ENCODE data around the gene LETMD1.

The LETMD1 gene

GRCh38 chr12:51090705-51091229 is 42.6 kb downstream of the LETMD1 start:
- POLR2A ChIA-PET: no interaction called here
- WGBS (ENCODE audit: insufficient coverage): 96% methylated on average over 6 of the region's 10 CpGs
- peaks cover 0 to 7% (median 2%) of the 10 kb centered on the region in 4 experiments for H3K4me1 ChIP-seq (ENCODE audit: control extremely low read depth in 1 of 4, control insufficient read depth in 4 of 4, insufficient read depth in 4 of 4, low read length in 3 of 4)
- no peaks in the 10 kb centered on the region for H3K27me3 ChIP-seq (replicated peaks in 2 of 5; ENCODE audit: control insufficient read depth in 4 of 5, insufficient read depth in 5 of 5, low read length in 4 of 5)
- H3K27ac ChIP-seq (ENCODE audit: insufficient read depth in 1 of 2, low read depth in 1 of 2, low read length in 2 of 2, poor library complexity in 1 of 2, severe bottlenecking in 2 of 2): no peak overlapping the region
- no peak overlapping the region for H3K4me3 ChIP-seq (ENCODE audit: control insufficient read depth in 1 of 7, extremely low read depth in 1 of 7, insufficient read depth in 4 of 7, low read depth in 2 of 7, low read length in 6 of 7)
- CTCF ChIA-PET: no interaction called here
- no peaks in the 10 kb centered on the region for H3K9me3 ChIP-seq (ENCODE audit: control extremely low read depth in 1 of 5, control insufficient read depth in 4 of 5, insufficient read depth in 2 of 5, low read depth in 1 of 5, low read length in 4 of 5)
- peaks cover 8 to 28% (median 17%) of the 10 kb centered on the region in 4 experiments for H3K36me3 ChIP-seq (ENCODE audit: control insufficient read depth in 4 of 4, insufficient read depth in 4 of 4, low read length in 3 of 4)
- DNase-seq: no peak

GRCh38 chr12:51098611-51099010 is 50.5 kb downstream of the LETMD1 start:
- CTCF ChIA-PET: no interaction called here

DNA sequence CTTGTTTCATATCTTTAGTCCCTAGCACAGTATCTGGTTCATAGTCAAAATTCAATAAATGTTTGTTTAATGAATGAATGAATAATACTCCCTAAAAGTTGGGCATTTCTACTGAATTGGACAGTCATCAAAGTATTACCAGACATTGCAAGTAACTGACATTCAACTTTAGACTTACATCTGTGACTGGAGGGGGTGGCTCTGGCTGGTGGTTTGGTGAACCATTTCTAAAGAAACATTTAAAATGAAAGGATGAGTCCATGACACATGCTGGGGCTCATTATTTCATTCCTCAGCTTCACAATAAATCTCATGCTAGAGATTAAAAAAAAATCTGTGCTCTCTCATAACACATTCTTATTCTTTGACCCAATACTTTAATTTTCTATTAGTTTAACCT is 55.9 kb downstream of the LETMD1 start:
- no peaks in the 10 kb centered on the region for H3K27me3 ChIP-seq (replicated peaks in 2 of 5; ENCODE audit: control insufficient read depth in 4 of 5, insufficient read depth in 5 of 5, low read length in 4 of 5)
- H3K36me3 ChIP-seq (ENCODE audit: control insufficient read depth in 4 of 4, insufficient read depth in 4 of 4, low read length in 3 of 4): peaks cover 17 to 77% (median 52%) of the 10 kb centered on the region in 4 experiments
- no peak overlapping the region for H3K4me3 ChIP-seq (ENCODE audit: control insufficient read depth in 1 of 7, extremely low read depth in 1 of 7, insufficient read depth in 4 of 7, low read depth in 2 of 7, low read length in 6 of 7)
- CTCF ChIA-PET: no interaction called here
- POLR2A ChIA-PET: no interaction called here
- H3K27ac ChIP-seq (ENCODE audit: insufficient read depth in 1 of 2, low read depth in 1 of 2, low read length in 2 of 2, poor library complexity in 1 of 2, severe bottlenecking in 2 of 2): no peak overlapping the region
- DNase-seq: no peak
- peaks cover 0 to 3% (median 0%) of the 10 kb centered on the region in 4 experiments for H3K4me1 ChIP-seq (ENCODE audit: control extremely low read depth in 1 of 4, control insufficient read depth in 4 of 4, insufficient read depth in 4 of 4, low read length in 3 of 4)
- no peaks in the 10 kb centered on the region for H3K9me3 ChIP-seq (ENCODE audit: control extremely low read depth in 1 of 5, control insufficient read depth in 4 of 5, insufficient read depth in 2 of 5, low read depth in 1 of 5, low read length in 4 of 5)

More at GRCh38 chr12:51098611-51099010, 50.5 kb downstream of the LETMD1 start:
- no peaks in the 10 kb centered on the region for H3K27me3 ChIP-seq (replicated peaks in 2 of 5; ENCODE audit: control insufficient read depth in 4 of 5, insufficient read depth in 5 of 5, low read length in 4 of 5)
- H3K27ac ChIP-seq (ENCODE audit: insufficient read depth in 1 of 2, low read depth in 1 of 2, low read length in 2 of 2, poor library complexity in 1 of 2, severe bottlenecking in 2 of 2): no peak overlapping the region
- DNase-seq: no peak
- POLR2A ChIA-PET: interaction anchor here (1.2 kb wide), 1 partner anchor 13 kb away, joined by 3 read pairs; no protein-coding TSS in a partner anchor
- 100% methylated on average over 1 of the region's 1 CpG for whole genome bisulfite sequencing (ENCODE audit: insufficient coverage)
- H3K4me1 ChIP-seq (ENCODE audit: control extremely low read depth in 1 of 4, control insufficient read depth in 4 of 4, insufficient read depth in 4 of 4, low read length in 3 of 4): no peaks in the 10 kb centered on the region
- peaks cover 32 to 80% (median 54%) of the 10 kb centered on the region in 4 experiments for H3K36me3 ChIP-seq (ENCODE audit: control insufficient read depth in 4 of 4, insufficient read depth in 4 of 4, low read length in 3 of 4)
- no peaks in the 10 kb centered on the region for H3K9me3 ChIP-seq (ENCODE audit: control extremely low read depth in 1 of 5, control insufficient read depth in 4 of 5, insufficient read depth in 2 of 5, low read depth in 1 of 5, low read length in 4 of 5)
- no peak overlapping the region for H3K4me3 ChIP-seq (ENCODE audit: control insufficient read depth in 1 of 7, extremely low read depth in 1 of 7, insufficient read depth in 4 of 7, low read depth in 2 of 7, low read length in 6 of 7)

DNA sequence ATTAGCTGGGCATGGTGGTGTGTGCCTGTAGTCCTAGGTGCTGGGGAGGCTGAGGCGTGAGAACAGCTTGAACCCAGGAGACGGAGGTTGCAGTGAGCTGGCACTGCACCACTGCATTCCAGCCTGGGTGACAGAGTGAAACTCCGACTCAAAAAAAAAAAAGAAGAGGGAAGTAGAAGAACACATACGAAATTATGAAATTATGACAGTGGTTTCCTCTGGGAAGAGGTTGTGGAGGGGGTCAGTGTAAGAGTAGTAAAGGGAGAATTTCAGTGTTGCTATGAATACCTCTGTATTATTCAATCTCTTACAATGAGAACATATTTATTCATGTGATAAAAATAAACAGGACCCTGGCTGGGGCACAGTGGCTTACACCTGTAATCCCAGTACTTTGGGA is 60.0 kb downstream of the LETMD1 start:
- DNase-seq: no peak
- Histone ChIP-seq H3K9me3 (ENCODE audit: control extremely low read depth in 1 of 5, control insufficient read depth in 4 of 5, insufficient read depth in 2 of 5, low read depth in 1 of 5, low read length in 4 of 5) (no peaks in the 10 kb centered on the region), H3K27ac (ENCODE audit: insufficient read depth in 1 of 2, low read depth in 1 of 2, low read length in 2 of 2, poor library complexity in 1 of 2, severe bottlenecking in 2 of 2) (no peak overlapping the region), H3K4me3 (ENCODE audit: control insufficient read depth in 1 of 7, extremely low read depth in 1 of 7, insufficient read depth in 4 of 7, low read depth in 2 of 7, low read length in 6 of 7) (no peak overlapping the region), H3K4me1 (ENCODE audit: control extremely low read depth in 1 of 4, control insufficient read depth in 4 of 4, insufficient read depth in 4 of 4, low read length in 3 of 4) (peaks cover 0 to 3% (median 0%) of the 10 kb centered on the region in 4 experiments), H3K36me3 (ENCODE audit: control insufficient read depth in 4 of 4, insufficient read depth in 4 of 4, low read length in 3 of 4) (peaks cover 7 to 66% (median 46%) of the 10 kb centered on the region in 4 experiments), H3K27me3 (replicated peaks in 2 of 5; ENCODE audit: control insufficient read depth in 4 of 5, insufficient read depth in 5 of 5, low read length in 4 of 5) (no peaks in the 10 kb centered on the region)
- ChIA-PET POLR2A (no interaction called here), CTCF (interaction anchor here (1.2 to 1.8 kb wide), 2 partner anchors 45 to 145 kb away, joined by 3 to 5 read pairs; no protein-coding TSS in a partner anchor)
- 83% methylated on average over 3 of the region's 4 CpGs for WGBS (ENCODE audit: insufficient coverage)
